Neural cell (in vitro differentiated cells): ENCODE measurements around the gene HRC.

Experiments
- TAF1 ChIP-seq: IDR thresholded peaks from 2 replicates; pipeline ENCODE4 v1.6.1; 2012; ENCODE audit warnings: low read depth
- TF ChIP-seq, protein P1 (sequence below): fragments of 450-650 bp; IDR thresholded peaks from 2 replicates; pipeline ENCODE4 v1.5.1; 2014; ENCODE audit warnings: antibody characterized with exemption, mild to moderate bottlenecking, moderate library complexity; ENCODE audit not compliant: poor library complexity, severe bottlenecking

DNA sequence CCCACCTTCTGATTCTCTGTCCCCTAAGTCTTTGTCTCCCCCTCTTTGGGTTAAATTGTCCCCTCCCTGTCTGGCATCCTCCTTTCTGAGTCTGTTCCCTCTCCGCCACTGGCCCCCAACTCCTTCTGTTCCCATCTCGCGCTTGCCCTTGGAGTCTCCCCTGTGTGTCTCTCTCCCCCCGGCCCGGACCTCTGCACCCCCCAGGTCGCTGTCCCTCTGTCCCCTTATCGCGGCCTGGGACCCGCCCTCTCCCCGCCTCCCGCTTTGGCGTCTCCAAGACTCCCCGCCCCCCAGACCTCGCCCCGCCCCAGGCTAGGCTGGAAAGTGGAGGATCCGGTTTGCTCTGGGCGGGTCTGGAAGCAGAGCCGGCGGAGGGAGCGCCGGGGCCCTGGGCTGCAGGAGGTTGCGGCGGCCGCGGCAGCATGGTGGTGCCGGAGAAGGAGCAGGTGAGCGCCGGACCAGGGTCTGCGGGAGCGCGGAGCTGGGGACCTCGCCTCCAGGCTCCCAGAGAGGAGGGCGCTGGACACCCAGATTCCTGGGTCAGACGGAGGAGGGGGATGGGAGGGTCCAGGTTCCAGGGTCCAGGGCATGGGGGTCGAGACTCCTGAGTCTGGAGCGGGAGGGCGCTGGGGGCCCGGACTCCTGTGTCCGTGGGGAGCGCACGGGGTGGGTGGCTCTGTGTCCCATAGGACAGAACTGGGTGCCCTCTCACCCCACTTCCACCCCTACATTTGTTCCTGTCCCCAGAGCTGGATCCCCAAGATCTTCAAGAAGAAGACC lies 2.4 kb upstream of the HRC start, which contains the start of gene TRPM4:
- TF ChIP-seq, protein P1, sequence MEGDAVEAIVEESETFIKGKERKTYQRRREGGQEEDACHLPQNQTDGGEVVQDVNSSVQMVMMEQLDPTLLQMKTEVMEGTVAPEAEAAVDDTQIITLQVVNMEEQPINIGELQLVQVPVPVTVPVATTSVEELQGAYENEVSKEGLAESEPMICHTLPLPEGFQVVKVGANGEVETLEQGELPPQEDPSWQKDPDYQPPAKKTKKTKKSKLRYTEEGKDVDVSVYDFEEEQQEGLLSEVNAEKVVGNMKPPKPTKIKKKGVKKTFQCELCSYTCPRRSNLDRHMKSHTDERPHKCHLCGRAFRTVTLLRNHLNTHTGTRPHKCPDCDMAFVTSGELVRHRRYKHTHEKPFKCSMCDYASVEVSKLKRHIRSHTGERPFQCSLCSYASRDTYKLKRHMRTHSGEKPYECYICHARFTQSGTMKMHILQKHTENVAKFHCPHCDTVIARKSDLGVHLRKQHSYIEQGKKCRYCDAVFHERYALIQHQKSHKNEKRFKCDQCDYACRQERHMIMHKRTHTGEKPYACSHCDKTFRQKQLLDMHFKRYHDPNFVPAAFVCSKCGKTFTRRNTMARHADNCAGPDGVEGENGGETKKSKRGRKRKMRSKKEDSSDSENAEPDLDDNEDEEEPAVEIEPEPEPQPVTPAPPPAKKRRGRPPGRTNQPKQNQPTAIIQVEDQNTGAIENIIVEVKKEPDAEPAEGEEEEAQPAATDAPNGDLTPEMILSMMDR = no peak
- TF ChIP-seq TAF1 = peak; percentile 82
